Adrenal gland (tissue), 5 donors: Measurements from ENCODE around the gene GFM2.

Experiments
- POLR2A ChIP-seq, 2 donors: fragments of 450-650 bp; IDR thresholded peaks; one replicate each; pipeline ENCODE4 v1.6.1; 2017; ENCODE audit warnings: antibody characterized with exemption in 2 of 2, mild to moderate bottlenecking in 2 of 2, moderate library complexity in 1 of 2
- TF ChIP-seq, protein P1 (sequence below), 6 experiments: fragments of 450-650 bp in 4 of 6; fragments of 200-600 bp in 2 of 6; sonication (generic) in 1 of 6; IDR thresholded peaks; 1 replicate in 5 of 6; 2 replicates in 1 of 6; pipeline versions ENCODE4 v1.5.1 to v1.8.0; 2016 to 2021; ENCODE audit warnings: antibody characterized with exemption in 6 of 6, mild to moderate bottlenecking in 2 of 6, moderate library complexity in 1 of 6
- donor health status: DM: no; HTN: no; CAD: no.

DNA sequence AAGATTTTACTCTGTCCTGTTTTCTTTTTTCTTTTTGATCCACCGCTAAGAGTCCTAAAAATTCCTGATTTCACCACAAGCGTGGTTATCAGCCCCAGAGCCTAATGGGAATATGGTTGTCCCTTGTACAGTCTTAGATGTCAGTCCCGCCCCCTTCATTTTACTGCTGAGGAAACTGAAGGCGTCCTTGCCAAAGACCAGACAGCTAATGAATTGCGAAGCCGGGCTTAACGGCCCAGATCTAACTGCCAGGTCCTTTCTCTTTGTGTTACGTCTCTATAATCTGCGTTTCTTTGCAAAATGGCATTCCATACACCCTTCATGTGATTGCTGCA, 629 bp upstream of the GFM2 start:
- TF ChIP-seq, protein P1, sequence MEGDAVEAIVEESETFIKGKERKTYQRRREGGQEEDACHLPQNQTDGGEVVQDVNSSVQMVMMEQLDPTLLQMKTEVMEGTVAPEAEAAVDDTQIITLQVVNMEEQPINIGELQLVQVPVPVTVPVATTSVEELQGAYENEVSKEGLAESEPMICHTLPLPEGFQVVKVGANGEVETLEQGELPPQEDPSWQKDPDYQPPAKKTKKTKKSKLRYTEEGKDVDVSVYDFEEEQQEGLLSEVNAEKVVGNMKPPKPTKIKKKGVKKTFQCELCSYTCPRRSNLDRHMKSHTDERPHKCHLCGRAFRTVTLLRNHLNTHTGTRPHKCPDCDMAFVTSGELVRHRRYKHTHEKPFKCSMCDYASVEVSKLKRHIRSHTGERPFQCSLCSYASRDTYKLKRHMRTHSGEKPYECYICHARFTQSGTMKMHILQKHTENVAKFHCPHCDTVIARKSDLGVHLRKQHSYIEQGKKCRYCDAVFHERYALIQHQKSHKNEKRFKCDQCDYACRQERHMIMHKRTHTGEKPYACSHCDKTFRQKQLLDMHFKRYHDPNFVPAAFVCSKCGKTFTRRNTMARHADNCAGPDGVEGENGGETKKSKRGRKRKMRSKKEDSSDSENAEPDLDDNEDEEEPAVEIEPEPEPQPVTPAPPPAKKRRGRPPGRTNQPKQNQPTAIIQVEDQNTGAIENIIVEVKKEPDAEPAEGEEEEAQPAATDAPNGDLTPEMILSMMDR (IDR thresholded peaks at IDR 0.05): no peak
- no peak for TF ChIP-seq POLR2A (IDR thresholded peaks at IDR 0.05)
